ENCODE measurements around the gene OR2T27.
"Not testable (repeated sequence)": the region's sequence is repeated elsewhere in the genome, so short reads cannot be mapped to it uniquely, and the experiment has no call there.

DNA sequence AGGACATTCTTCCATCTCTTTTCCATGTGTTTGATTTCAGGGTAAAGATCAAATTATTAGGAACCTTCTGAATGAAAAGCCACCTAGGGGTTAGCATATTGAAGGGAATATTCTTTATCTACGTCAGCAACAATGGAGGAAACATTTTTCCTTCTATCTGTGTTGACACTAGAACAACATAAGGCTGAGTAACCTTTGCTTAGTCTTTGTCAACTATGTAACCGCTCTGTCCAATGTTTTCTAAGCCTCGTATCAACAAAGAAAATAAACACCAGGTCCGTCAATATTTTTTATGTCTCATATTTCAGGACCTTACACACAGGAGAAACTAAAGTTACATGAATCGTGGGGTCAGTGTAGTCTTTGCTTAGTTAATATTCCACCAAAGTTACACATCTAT, 18.7 kb downstream of the OR2T27 start:
- TF ChIP-seq EZH2phosphoT487 (IDR thresholded peaks at IDR 0.05; ENCODE audit: insufficient read depth, low read depth); EZH2 (IDR thresholded peaks at IDR 0.05; ENCODE audit: insufficient read depth, poor library complexity, severe bottlenecking): not testable (repeated sequence)
